GM03348 (cell line): ENCODE measurements around the gene TAGAP.
"Not testable (repeated sequence)": the region's sequence is repeated elsewhere in the genome, so short reads cannot be mapped to it uniquely, and the experiment has no call there.

Experiments used
- DNase-seq: peaks from one replicate; pipeline ENCODE4 v3.0.0; 2012; ENCODE audit warnings: low spot score

The TAGAP gene

DNA sequence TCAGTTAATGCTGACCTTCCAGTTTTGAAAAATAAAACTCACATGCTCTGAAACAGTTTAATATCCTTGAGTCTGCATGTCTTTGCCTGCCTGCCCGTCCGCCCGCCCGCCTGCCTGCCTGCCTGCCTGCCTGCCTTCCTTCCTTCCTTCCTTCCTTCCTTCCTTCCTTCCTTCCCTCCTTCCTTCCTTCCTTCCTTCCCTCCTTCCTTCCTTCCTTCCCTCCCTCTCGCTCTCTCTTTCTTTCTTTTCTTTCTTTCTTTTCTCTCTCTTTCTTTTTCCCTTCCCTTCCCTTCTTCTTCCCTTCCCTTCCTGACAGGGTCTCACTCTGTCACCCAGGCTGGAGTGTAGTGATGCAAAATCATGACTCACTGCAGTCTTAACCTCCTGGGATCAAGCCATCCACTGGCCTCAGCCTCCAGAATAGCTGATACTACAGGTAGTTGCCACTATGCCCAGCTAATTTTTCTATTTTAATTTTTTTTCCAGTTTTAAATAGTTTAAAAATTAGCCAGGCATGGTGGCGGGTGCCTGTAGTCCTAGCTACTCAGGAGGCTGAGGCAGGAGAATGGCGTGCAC, 34.7 kb downstream of the TAGAP start:
- not testable (repeated sequence) for DNase-seq

DNA sequence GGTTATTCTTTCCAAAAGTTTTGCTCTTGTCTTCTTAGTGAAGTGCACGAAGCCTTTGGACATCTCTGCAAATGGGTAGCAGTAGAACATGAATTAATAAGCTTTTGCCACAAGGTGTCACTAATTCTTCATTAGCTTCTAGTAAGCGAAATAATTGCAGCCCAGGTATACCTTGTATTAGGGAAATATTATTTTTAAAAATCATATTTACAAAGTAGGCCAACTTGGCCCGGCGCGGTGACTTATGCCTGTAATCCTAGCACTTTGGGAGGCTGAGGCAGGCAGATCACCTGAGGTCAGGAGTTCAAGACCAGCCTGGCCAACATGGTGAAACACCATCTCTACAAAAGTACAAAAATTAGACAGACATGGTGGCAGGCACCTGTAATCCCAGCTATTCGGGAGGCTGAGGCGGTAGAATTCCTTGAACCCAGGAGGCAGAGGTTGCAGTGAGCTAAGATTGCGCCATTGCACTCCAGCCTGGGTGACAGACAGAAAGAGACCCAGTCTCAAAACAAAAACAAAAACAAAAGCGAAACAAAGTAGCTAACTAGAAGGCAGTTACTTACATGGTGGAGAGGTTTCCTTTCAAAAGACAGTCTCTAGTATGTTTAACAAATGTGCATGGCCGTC, 36.0 kb downstream of the TAGAP start:
- DNase-seq = peak; percentile 55

DNA sequence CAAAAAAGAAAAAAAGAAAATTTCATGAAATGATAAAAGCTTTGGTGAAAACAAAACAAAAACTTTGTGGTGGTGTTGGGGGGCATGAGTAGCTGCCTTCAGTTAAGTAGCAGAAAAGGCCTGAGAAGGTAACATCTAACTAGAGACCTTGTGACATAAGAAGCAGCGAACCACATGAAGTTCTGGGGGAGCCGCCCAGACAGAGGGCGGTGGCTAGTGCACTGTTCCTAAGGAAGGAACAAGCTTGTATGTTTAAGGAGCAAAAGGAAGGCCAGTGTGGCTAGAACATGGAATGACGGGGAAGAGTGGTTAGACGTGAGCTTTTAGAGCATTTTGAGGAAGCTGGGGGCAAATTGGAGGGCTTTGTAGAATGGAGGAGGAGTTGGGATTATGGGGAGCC, 37.3 kb downstream of the TAGAP start:
- no peak for DNase-seq

DNA sequence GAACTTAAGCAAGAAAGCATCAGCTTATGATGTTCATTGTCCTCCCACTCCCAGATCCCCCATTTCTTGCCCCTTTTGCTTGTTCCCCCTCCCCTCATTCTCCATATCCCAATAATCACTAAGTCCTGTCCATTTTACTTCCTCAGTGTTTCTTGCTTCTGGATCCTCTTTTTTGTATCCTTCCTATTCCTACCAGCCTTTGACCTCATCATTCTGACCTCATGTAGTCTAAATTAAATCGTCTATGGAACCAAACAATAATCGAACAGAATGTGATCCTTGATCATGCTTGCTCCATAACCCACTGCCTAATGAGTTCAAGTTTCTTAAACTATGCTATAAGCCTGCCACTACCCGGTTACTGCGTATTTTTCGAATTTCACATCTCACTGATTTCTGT, 39.4 kb downstream of the TAGAP start:
- no peak for DNase-seq

DNA sequence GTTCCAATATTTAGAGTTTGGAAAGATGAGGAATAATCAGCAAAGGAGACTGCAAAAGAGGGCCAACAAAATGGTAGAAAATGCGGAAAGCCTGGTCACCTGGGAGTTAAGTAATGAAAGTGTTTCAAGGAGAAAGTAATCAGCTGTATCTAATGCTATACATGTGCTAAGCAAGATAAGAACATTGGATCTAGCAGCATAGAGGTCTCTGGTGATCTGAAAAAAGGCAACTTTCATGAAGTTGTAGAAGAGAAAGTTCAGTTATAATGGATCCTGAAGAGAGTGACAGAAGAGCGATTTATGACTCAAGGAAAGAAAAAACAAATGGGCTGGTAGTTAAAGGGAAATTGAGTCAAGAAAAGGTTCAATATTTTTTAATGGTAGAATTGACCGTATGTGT, 40.2 kb downstream of the TAGAP start:
- DNase-seq = no peak

DNA sequence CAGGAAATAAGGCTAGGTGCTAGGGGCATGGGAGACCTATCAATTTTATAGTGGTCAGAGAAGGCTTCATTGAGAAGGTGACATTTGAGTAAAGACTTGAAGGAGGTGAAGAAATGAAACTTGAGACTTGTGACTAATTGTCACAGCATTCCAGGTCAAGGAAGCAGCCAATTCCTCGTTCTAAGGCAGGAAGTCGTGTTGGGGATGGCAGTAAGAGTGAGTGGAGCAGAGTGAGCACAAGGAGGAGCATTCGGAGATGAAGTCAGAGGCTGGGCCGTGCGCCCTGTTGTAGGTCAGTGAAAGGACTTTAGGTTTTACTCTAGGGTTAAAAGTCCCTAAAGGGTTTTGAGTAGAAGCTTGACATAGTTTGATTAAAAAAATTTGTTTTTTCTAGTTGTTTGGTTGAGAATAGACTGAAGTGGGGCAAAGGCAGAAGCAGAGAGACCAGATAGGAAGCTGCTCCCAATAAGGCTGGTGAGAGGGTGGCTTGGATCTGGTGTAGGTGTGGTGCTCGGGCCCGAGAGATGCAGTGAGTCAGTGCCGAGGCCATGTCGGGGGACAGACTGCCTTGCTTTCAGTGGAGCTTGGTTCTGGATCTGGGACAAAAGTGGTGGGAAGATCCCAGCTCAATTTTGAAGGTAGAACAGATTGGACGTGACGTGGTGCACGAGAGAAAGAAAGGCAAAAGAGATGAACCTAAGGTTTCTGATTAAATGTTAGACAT, 42.2 kb downstream of the TAGAP start:
- DNase-seq = peak; percentile 51

DNA sequence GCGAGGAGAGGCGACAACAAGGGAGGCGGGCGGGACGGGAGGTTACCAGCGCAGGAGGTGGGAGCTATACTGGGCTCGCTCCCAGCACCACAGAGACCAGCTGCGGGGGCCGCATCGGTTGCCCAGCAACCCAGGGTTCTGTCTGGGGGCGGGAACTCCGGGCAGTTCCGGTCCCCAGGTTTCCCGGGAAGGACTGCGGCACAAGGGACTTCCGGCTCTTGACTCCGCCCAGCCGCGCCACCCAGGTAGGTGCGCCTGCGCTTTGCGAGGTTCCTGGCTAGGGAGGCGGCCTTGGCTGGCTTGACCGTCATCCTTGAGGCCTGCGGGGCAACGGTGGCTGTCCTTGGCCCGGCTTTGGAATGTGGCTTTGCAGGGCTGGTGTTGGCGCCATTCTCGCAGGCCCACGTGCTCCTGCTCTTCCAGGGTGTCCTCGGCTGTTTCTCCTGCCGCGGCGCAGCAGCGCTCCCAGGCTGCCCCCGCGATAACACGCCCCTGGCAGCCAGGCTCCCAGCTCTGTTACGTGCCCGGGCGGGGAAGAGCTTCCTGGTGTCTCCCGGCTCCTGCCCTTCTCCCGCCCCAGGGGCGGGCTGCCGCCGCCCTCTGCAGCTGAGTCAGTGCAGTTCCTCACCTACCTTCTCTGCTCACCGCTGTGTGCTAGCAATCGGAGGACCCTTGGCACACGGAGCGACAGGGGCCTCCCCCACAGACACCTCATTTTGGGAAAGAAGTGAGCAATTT, 45.0 kb downstream of the TAGAP start, which contains the start of gene RSPH3:
Gene RSPH3 (minus strand): TSS at position 537 of the 738 bp plus-strand sequence. CDS start 652 bp downstream, outside the sequence.
- peak; percentile 97 for DNase-seq

DNA sequence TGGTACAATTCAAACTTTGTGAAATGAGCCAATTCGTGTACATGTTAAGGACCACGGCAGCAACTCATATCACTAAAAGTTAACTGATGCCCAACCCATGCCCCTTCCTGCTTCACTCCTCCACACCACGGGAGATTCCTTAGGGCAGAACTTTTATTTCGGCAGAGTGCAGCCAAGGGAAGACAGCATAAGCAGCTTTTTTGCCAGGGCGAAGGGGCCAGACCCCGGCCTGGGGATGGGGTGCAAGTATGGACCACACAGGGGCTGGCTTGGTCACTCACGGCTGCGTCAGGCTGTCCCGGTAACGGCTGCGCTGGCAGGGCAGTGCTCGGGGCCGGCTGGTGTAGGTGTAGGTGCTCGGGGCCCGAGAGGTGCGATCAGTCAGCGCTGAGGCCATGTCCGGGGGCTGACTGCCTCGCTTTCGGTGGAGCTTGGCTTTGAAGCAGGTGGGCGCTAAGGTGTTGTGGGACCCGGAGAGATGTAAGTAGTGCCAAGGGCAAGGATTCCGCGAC, 45.6 kb downstream of the TAGAP start:
- DNase-seq = peak; percentile 36

DNA sequence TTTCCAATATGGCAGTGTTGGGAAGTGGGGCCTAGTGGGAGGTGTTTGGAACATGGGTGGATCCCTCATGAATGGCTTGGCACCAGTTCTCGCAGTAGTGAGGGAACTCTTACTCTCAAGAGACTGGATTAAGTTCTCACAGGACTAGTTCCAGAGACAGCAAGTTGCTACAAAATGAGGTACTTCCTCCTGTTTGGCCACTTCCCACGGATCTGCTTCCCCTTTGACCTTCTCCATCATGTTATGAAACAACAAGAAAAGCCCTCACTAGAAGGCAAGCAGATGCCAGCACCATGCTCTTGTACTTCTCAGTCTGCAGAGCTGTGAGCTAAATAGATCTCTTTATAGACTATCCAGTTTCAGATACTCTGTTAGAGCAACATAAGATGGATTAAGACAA, 47.9 kb downstream of the TAGAP start:
- DNase-seq = no peak

DNA sequence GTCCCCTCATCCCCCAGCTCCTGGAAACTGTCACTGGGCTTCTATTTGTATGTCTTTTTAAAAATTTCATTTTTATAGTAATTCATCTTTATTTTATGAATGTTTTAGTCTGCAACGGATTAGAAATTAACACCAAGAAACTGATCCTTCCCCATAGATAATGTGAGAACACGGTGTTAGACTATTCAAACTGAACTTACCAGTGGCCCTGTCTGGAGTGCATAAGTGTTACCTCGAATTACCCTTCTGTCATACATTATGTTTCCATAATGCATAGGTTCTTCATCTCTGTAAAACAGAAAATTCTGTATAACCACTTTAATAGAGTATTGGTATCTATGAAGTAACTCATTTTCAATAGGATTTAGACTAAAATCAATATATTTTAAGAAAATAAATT, 51.2 kb downstream of the TAGAP start:
- no peak for DNase-seq

DNA sequence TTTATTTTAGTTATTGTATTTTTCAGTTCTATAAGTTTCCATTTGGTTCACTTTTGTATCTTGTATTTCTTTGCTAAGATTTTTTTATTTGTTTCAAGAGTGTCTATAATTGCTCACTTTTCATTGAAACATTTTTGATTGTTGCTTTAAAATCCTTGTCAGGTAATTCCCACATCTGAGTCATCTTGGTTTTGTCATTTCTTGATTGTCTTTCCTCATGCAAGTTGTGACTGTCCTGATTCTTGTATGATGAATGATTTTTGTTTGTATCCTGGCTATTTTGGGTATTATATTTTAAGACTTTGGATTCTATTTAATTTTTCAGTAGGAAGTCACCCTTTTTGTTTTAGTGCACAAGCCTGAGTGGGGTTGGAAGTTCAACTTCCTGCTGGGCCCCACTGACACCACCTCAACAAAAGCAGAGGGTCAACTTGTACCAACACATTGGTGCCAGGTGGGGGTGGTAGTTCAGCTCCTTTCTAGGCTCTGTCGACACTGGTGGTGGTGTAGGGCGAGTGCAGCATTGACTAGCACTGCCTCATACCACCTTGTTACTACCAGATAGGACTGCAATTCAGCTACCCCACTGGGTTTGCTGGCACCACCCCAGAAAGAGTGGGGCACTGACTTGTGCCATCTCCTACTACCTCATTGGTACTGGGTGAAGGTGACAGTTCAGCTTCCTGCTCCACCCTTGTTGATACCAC, 53.6 kb downstream of the TAGAP start:
- DNase-seq = no peak

DNA sequence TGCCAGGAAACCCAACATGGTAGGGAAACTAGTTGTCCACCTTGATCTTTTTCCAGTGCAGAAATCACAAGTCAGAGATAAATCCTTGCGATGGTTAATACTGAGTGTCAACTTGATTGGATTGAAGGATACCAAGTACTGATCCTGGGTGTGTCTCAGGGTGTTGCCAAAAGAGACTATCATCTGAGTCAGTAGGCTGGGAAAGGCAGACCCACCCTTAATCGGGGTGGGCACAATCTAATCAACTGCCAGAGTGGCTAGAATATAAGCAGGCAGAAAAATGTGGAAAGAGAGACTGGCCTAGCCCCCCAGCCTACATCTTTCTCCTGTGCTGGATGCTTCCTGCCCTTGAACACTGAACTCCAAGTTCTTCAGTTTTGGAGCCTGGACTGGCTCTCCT, 55.1 kb downstream of the TAGAP start:
- not testable (repeated sequence) for DNase-seq

DNA sequence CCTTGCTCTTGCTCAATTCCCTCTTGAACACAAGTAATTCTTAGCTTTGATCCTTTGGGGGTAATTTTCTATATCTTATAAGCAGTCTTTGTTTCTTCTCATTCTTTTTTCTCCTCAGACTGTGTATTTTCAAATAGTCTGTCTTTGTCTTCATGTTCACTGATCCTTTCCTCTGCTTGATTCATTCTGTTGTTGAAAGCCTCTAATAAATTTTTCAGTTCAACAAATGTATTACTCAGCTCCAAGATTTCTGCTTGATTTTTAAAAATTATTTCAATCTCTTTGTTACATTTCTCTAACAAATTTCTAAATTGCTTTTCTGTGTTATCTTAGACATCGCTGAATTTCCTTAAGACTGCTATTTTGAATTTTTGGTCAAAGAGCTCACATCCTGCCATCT, 56.3 kb downstream of the TAGAP start:
- DNase-seq = no peak

DNA sequence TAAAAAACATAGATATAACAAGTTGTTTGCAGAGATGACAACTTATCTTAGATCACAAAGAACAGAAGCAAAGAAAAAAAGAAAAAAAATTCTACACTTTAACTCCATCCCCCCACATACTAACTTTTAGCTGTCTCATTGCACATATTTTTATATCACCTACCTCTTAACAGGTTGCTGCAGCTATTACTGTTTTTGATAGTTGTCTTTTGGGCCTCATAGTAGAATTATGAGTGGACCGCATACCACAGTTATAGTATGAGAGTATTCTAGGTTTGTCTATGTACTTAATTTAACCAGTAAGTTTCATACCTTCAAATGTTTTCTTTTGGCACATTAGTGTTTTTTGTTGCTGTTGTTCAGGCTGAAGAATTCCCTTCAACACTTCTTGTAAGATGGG, 57.1 kb downstream of the TAGAP start:
- DNase-seq = no peak
